ENCODE measurements around the gene EXOC1. TPM values are rescaled to one million over a fixed set of nuclear protein-coding genes. Genes with fewer than 3 reads are reported as not detected.

Gene EXOC1
- total RNA-seq, 1 donor, result 56.7 TPM

- TF ChIP-seq, protein P1, sequence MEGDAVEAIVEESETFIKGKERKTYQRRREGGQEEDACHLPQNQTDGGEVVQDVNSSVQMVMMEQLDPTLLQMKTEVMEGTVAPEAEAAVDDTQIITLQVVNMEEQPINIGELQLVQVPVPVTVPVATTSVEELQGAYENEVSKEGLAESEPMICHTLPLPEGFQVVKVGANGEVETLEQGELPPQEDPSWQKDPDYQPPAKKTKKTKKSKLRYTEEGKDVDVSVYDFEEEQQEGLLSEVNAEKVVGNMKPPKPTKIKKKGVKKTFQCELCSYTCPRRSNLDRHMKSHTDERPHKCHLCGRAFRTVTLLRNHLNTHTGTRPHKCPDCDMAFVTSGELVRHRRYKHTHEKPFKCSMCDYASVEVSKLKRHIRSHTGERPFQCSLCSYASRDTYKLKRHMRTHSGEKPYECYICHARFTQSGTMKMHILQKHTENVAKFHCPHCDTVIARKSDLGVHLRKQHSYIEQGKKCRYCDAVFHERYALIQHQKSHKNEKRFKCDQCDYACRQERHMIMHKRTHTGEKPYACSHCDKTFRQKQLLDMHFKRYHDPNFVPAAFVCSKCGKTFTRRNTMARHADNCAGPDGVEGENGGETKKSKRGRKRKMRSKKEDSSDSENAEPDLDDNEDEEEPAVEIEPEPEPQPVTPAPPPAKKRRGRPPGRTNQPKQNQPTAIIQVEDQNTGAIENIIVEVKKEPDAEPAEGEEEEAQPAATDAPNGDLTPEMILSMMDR (IDR thresholded peaks at IDR 0.05; ENCODE audit: insufficient read depth, low read length), result no peak
- DNase-seq (ENCODE audit: low read depth), result no peak
- no peak overlapping the region for H3K4me3 ChIP-seq (ENCODE audit: low read depth, low read length)
These were observed 97.9 kb downstream of the EXOC1 start for GRCh38 chr4:55951191-55951922.

Small RNA genes lying within 50 kb of the gene (small RNA-seq; reads per million reads assigned to genes)
- gene RNU6-652P, result not detected

Other genes starting within 250 kb of the EXOC1 start
- gene NMU, start 217.3 kb upstream of the EXOC1 start, total RNA-seq (ENCODE audit: low replicate concordance), result not detected in 2 replicates
- gene EXOC1L, start 33.9 kb upstream of the EXOC1 start, total RNA-seq (ENCODE audit: low replicate concordance), result not detected in 2 replicates
- 13.8 and 15.6 TPM in 2 replicates for gene CEP135, start 95.3 kb downstream of the EXOC1 start, total RNA-seq (ENCODE audit: low replicate concordance)

Measured in fibroblast of the aortic adventitia (primary cell).